ENCODE measurements around the gene NUP210.

DNA sequence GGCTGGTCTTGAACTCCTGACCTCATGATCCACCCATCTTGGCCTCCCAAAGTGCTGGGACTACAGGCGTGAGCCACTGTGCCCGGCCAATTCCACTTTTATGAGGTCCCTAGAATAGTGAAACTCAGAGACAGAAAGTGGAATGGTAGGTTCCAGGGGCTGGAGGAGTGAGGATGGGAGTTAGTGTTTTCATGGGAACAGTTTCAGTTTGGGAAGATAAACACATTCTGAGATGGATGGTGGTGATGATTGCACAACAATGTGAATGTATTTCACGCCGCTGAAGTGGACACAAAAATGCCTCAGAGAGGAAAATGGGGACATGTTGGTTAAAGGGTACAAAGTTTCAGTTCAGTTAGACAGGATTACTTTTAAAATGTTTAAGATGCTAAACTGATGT is 37.5 kb upstream of the NUP210 start:
- TF ChIP-seq, protein P1, sequence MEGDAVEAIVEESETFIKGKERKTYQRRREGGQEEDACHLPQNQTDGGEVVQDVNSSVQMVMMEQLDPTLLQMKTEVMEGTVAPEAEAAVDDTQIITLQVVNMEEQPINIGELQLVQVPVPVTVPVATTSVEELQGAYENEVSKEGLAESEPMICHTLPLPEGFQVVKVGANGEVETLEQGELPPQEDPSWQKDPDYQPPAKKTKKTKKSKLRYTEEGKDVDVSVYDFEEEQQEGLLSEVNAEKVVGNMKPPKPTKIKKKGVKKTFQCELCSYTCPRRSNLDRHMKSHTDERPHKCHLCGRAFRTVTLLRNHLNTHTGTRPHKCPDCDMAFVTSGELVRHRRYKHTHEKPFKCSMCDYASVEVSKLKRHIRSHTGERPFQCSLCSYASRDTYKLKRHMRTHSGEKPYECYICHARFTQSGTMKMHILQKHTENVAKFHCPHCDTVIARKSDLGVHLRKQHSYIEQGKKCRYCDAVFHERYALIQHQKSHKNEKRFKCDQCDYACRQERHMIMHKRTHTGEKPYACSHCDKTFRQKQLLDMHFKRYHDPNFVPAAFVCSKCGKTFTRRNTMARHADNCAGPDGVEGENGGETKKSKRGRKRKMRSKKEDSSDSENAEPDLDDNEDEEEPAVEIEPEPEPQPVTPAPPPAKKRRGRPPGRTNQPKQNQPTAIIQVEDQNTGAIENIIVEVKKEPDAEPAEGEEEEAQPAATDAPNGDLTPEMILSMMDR (IDR thresholded peaks at IDR 0.05; ENCODE audit: poor library complexity) = no peak
- no peak for TF ChIP-seq EZH2phosphoT487 (IDR thresholded peaks at IDR 0.05; ENCODE audit: low read depth, severe bottlenecking, unreplicated experiment)
